ENCODE measurements around the gene EXOSC5.
"Not testable (repeated sequence)": the region's sequence is repeated elsewhere in the genome, so short reads cannot be mapped to it uniquely, and the experiment has no call there.

Gene EXOSC5

DNA sequence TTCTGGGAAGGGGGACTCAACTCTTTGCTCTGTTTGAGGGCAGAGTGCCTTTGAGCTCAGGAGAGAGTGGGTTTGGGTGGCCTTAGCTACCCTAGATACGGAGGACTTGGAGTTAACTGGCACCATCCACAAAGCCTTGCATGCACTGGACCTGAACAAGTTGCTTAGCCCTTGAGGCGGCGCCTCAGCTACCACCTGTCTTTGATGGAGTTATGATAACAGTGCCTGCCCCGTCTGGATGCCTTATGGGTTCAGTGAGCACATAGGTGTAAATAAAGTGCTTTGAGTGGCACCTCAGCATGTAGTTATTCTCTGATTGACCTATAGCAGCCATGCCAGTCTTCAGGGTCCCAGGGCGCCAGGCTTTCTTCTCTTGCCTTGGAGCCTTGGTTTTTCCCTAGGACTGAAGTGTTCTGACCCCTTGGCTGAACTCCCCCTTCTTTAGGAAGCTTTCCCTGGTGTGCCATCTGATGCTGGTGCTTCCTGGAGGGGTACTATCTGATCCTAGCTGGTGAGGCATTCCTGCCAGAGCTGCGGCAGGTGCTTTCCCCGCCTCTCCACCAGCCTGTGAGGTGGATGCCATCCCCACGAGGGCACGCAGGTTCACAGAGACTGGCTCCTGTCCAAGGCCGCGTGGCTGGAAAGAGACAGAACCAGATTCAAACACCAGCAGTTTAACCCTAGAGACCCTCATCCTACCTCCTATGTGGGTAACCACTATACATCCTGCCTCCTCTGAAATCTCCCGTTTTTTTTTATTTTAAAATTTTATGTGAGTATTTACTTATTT, 6.2 kb upstream of the EXOSC5 start:
- no peak for DNase-seq

DNA sequence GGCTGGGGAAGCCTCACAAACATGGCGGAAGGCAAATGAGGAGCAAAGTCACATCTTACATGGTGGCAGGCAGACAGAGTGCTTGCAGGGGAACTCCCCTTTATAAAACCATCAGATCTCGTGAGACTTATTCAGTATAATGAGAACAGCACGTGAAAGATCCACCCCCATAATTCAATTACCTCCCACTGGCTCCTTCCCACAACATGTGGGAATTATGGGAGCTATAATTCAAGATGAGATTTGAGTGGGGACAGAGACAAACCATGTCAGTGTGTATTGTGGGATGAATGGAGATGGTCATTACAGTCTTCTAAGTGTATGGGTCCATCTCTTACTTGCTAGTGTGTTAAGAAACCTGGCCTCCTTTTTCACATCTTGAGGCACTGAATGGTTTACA, 4.9 kb upstream of the EXOSC5 start:
- no peak for DNase-seq

DNA sequence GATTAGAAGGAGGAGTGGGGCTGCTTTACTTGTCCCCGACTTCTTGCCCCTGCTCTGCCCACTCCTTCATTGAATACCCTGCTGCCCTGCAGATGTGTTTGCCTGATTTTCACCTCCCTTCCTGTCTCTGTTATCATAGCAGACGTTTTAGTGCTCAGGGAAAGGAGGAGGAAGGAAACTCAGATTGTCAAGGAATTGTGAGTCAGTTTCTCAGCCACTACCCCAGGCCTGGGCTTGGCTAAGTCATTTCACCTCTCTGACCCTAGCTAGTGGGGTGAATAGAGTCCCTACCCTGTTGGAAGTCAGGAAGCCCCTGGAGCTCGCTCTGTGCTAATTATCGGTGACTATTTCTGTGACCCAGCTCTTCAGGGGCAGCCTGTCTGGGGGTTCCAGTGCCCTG, 4.3 kb upstream of the EXOSC5 start:
- no peak for DNase-seq

DNA sequence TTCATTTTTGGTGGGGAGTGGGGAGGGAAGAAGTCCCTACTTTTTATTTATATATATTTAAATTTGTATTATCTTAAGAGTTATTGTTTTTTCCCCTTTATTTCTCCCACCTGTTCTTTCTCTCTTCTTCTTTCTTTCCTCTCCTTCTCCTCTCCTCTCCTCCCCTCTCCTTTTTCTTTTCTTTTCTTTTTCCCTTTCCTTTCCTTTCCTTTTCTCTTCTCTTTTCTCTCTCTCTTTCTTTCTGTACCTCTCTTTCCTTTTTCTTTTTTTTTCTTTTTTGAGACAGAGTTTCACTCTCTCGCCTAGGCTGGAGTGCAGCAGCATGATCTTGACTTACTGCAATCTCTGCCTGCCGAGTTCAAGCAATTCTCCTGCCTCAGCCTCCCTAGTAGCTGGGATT, 2.4 kb upstream of the EXOSC5 start:
- DNase-seq: no peak

DNA sequence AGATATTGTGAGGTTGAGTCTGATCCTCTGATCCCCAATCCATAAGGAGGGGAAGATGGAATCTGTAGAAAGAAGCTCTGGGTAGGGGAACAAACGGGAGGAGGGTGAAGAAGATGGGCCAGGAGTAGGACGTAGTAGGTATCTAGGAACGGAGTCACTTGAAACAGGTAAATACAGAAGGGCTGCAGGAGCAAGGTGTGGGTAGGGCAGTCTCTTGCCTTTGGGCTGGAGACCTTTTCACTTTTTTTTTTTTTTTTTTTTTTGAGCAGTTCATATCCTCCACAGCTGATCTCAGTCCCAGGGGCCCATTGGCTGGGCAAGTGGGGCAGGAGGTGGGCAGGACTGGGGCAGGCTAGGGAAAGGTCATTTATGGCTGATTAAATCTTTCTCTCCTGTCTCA, 1.9 kb upstream of the EXOSC5 start:
- DNase-seq: no peak

DNA sequence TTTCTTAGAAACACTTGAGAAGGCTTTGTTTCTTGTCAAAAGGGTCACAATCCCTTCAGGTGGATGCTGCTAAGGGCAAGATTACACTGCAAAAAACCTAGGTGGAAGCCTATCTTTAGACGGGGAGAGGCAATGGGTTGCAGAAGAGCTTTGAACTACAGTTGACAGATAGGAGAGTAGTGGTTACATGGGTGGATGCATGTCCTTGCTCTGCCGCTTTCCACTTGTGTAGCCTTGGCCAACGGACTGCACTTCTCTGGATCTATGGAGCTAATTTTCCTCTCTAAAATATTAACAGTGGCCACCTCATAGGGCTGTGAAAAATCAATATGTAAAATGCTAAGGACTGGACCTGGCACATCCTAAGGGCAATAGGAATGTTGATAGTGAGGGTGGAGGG, 1.4 kb upstream of the EXOSC5 start:
- DNase-seq: no peak

DNA sequence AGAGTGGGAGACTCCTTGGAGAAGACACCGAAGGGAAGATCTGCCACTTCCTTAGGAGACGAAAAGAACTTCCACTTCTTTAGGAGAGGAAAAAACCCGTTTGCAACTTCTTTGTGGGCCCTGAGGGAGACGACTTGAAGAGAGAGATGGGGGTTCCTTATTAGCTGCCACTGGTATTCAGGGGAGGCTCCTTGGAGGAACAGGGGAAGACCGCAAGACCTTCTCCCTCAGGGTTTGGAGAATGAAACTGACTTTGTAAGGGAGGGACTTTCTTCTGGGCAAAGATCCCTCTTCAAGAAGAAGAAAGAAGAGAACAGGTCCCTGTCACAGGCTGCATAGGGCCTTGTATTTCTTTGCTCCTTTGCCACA, 875 bp upstream of the EXOSC5 start:
- DNase-seq: no peak

DNA sequence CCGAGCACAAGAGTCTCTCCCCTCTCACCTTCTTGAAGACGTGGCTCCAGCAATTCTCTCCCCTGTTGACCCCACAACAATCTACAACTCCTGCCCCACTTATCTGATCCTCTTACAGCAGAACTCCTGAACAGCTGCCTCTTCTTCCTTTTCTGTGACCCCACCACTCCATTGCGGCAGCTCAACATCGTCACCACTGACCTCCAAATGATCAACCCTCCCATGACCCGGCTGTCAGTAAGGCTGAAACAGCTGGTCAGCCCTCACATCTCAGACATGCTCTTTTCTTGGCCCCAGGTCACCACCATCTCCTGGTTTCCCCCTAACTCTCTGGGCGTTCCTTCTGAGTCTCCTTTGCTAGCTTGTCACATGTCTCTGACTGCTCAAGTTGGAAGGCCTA, 1.8 kb downstream of the EXOSC5 start:
- no peak for DNase-seq

DNA sequence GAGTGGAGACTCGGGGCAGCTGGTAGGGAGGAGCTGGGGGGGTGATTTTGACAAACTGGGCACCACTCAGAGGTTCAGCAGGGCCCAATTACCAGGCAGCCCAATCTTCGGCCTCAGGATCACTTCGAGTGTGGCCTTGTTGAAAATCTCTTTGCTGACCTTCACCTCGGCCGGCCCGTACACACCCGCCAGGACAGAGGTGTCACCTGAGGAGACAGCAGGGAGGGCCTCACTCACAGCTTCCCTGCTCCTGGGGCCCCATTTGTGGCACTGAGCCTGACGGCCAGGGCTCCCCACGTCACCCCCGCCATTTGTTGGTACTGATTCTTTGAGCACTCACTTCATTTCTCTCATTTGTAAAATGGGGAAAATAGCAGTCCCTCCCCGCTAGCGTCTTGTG, 4.4 kb downstream of the EXOSC5 start:
- no peak for DNase-seq

DNA sequence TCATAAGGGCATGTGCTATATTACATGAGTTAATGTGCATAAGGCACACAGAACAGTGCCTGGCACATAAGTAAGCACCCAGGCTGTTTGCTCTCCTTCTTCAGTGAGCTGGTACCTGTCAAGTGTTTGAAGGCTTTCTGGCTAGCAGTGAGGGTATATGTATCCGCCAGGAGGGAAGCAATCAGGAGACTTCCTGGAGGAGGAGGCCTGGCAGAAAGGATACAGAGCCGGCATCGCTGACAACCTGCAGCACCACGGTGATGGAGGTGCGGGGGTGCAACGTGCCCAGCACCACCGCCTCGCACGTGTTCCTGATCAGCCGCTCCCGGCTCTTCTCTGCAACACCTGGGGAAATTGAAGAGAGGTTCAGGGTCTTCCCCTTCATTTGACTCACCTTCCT, 5.5 kb downstream of the EXOSC5 start:
- DNase-seq: no peak

DNA sequence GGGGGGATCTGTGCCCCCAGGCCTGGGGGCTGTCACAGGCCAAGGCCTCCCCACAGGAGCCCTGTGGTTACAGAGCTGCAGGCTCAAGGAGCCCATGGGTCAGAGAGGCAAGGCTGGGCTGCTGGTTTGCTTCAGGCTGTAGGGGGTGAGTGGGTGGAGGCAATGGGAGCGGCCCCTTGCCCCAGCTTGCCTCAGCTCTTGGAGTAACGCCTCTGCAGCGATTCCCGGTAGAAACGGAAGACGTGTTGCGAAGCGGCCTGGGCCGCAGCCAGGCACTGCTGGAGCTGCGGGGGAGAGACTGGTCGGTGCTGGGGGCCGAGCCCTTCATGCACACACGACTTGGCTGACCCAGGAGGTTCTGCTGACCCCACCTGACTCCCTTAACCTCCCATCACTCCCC, 10.7 kb downstream of the EXOSC5 start:
- DNase-seq: no peak

DNA sequence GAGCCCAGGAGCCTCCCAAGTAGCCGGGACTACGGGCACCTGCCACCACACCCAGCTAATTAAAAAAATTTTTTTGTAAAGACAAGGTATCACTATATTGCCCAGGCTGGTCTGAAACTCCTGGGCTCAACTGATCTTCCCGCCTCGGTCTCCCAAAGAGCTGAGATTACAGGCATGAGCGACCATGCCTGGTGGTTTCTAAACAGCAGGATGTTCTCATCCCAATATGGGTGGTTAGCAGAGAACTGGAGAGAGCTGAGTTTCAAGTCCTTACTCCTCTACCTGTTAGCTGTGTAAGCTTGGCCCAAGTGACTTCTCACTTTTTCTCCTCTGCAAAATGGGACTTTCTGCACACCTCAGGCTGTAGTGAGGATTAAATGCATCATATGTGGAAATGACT, 12.8 kb downstream of the EXOSC5 start:
- no peak for DNase-seq

DNA sequence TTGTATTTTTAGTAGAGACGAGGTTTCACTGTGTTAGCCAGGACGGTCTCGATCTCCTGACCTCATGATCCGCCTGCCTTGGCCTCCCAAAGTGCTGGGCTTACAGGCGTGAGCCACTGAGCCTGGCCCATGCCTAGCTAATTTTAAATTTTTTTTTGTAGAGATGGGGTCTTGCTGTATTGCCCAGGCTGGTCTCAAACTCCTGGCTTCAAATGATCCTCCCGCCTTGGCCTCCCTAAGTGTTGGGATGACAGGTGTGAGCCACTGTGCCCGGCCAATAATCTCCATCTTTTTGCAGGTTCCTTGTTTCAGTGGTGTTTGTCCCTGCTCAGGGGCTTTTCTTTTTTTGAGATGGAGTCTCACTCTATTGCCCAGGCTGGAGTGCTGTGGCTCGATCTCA, 15.6 kb downstream of the EXOSC5 start:
- DNase-seq: not testable (repeated sequence)

DNA sequence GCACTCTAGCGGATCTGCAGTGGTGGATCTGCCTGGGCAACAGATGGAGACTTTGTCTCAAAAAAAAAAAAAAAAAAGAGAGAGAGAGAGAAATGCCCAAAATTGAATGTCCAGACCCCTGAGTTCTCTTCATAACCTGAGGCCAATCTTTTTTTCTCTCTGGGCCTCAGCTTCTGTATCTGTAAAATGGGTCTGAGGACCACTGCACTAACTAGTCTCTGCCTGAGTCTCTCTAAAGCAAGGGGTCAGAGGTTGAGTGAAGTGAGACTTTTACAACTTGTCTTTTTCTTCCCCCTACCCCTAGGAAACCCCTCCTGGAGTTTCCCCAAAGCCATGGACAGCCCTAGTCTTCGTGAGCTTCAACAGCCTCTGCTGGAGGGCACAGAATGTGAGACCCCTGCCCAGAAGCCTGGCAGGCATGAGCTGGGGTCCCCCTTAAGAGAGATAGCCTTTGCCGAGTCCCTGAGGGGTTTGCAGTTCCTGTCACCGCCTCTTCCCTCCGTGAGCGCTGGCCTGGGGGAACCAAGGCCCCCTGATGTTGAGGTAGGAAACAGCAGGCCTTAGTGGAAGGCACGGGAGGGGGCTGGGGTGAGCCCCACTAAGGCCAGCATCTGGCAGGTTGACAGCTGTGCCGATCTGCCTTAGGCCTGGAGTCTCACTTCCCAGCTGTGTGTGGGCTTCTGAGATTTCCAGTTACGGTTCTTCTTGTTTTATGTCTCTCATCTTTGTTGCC, 19.0 kb downstream of the EXOSC5 start:
- no peak for DNase-seq

DNA sequence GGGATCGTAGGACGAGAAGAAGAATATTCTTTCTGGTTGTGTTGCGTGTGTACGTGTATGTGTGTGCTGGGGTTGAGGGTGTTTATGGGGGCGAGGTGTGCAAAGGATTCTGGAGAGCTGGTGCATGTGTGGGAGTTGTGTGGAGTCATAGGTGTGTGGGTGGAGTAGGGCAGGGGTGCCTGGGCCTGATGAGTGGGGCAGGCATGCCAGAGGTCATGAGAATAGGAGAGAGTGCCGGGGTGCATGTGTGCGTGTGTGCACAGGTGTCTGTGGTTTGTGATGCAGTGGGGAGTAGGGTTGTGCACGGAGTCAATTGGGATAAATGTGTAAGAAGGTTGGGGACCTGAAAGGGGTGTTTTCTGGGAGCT, 20.2 kb downstream of the EXOSC5 start:
- no peak for DNase-seq

DNA sequence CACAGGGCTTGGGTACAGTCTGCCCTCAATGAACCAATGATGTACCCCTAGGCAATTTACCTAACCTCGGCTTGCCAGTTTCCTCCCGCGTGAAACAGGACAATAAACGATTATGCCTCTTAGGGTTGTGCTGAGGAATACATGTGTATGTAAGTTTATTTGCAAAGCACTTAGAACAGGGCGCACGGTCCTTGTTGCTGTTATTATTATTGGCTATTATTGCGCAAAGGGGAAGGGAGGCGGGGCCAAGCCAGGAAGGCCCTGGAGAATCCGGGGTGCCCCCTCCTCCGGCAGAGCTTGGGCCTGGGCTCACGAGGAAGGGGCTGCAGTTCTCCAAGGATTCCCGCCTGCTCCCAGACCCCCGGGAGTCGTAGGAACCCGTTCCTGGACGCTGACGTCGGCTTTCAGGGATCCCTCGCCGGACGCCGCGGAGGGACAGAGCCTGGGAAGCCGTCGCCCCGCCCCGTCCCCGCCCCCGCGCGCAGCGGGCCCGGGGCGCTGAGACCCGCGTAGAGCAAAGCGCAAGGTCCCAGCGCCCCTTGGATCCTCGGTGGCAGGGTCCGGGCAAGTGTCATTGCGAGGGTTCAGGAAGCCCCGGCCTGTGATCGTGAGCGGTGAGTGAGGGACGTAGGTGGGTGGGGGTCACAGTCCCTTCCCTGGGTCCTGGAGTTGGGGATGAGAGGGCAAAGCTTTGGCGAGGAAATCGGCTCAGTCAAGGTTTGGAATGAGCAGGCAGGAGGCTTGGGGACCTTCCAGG, 20.7 kb downstream of the EXOSC5 start, which contains the start of gene TMEM91:
TSS of gene TMEM91 (plus strand) at position 293 of the 757 bp plus-strand sequence. CDS start 1,777 bp downstream, outside the sequence.
- DNase-seq: no peak

DNA sequence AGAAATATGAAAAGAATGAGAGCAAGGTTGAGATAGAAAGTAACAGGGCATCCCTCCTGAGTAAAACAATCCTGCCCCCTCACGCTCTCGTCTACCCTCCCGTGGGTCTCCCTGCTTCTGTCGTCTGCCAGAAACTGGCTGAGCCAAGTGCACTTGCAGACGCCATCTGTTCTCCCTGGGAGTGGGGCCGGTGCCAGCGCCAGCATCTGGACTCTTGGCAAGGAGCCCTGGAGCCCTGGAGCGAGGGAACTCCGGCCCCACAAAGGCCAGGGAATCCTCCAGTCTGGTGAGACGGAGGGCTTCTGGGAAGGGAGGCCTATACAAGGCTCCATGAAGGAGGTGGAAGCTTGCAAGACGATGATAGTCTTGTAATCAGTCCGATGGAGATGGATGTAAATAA, 23.2 kb downstream of the EXOSC5 start:
- no peak for DNase-seq

DNA sequence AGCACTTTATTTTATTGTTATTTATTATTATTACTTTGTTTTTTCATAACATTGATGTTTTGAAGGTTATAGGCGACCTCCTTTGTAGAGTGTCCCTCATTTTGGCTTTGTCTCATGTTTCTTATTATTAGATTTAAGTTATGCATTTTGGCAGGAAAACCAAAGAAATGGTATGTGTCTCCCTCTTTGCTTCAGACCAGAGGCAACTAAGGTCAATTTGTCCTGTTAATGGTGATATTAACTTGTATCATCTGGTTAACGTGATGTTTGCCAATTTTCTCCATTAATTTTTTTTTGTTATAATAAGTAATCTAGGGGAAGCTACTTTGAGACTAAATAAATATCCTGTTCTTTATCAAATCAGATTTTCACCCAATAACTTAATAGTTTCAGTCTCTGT, 24.7 kb downstream of the EXOSC5 start:
- no peak for DNase-seq

DNA sequence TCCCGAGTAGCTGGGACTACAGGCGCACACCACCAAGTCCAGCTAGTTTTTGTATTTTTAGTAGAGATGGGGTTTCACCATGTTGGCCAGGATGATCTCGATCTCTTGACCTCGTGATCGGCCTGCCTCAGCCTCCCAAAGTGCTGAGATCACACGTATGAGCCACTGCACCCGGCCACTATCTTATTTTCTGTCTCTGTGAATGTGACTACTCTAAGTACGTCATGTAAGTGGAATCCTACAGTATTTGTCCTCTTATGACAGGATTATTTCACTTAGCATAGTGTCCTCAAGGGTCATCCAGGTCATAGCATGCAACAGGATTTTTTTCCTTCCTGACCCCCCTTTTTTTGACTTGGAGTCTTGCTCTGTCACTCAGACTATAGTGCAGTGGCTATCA, 25.6 kb downstream of the EXOSC5 start:
- no peak for DNase-seq

DNA sequence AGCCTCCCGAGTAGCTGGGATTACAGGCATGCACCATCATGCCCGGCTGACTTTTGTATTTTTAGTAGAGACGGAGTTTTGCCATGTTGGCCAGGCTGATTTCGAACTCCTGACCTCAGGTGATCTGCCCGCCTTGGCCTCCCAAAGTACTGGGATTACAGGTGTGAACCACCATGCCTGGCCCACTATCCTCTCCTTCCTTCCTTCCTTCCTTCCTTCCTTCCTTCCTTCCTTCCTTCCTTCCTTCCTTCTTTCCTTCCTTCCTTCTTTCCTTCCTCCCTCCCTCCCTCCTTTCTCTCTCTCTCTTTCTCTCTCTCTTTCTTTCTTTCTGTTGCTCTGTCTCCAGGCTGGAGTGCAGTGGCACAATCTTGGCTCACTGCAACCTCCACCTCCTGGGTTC, 26.0 kb downstream of the EXOSC5 start:
- DNase-seq: not testable (repeated sequence)

DNA sequence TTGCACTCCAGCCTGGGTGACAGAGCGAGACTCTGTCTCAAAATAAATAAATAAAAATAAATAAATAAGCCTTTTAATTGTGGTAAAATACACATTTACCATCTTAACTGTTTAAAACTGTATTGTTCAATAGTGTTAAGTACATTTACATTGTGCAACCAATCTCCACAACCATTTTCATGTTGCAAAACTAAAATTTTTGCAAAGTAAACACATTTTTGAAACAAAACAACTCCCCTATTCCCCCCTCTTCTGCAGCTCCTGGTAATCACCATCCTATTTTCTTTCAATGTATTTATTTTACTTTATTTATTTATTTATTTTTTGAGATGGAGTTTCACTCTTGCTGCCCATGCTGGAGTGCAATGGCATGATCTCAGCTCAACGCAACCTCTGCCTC, 27.4 kb downstream of the EXOSC5 start:
- DNase-seq: no peak

DNA sequence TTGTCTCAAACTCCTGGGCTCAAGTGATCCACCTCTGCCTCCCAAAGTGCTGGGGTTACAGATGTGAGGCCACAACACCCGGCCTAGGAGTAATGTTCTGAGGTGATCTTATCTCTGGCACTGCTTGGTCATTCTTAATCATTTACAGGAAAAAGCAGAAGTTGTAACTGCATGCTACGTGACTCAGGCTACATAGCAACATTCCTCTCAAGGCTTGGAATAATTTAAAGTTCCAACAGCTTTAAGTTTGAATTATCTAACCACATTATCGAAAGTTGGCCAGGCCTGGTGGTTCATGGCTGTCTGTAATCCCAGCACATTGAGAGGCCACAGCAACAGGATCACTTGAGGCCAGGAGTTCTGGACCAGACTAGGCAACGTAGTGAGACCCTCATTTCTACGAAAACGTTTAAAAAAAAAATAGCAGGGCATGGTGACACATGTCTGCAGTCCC, 29.3 kb downstream of the EXOSC5 start:
- DNase-seq: no peak

DNA sequence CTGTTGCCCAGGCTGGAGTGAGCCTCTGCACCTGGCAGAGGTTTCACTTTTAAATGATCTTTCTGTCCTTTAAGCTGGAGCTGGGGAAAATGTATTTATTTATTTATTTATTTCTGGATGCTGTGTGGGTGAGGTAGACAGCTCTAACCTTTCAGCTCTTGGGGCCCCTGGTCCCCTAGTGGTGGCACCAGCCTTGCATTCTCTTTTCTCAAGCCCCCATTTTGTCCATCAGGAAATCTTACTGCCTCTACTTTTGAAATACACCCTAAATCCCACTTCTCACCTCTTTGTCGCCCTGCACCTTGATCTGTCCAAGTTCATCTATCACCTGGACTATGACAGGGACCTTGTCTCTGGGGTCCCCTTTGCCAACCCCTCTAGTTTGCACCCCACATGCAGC, 31.1 kb downstream of the EXOSC5 start:
- DNase-seq: no peak
